Gastrocnemius medialis (tissue), 4 donors: ENCODE measurements around the gene TMEM59L. TPM values are rescaled to one million over a fixed set of nuclear protein-coding genes. Genes with fewer than 3 reads are reported as not detected.
A peak's percentile ranks its signal among the peaks of the same experiment; 100 is the strongest.

Experiments used
- ATAC-seq, 2 donors: fragments of 150-250 bp; one replicate each; pipeline ENCODE4 v1.9.1; 2016
- DNase-seq, 2 donors: peaks; one replicate each; pipeline ENCODE4 v3.0.0-alpha.2; 2019
- H3K27ac ChIP-seq, 4 donors: fragments of 200-600 bp; sonication (generic); 1 replicate in 1 of 4; 2 replicates in 3 of 4; pipeline ENCODE4 v1.5.1; 2016 to 2018; ENCODE audit warnings: mild to moderate bottlenecking in 2 of 4, moderate library complexity in 1 of 4
- H3K27me3 ChIP-seq, 3 donors: fragments of 200-600 bp; sonication (generic) in 2 of 3; 1 replicate in 1 of 3; 2 replicates in 2 of 3; pipeline versions ENCODE4 v1.5.1 to v1.6.0; 2016 to 2019; ENCODE audit warnings: mild to moderate bottlenecking in 1 of 3, moderate library complexity in 1 of 3
- H3K36me3 ChIP-seq, 2 donors: fragments of 200-600 bp; sonication (generic) in 1 of 2; one replicate each; pipeline ENCODE4 v1.5.1; 2017 to 2018
- H3K4me1 ChIP-seq, 2 donors: fragments of 200-600 bp; sonication (generic) in 1 of 2; one replicate each; pipeline ENCODE4 v1.5.1; 2016 to 2017; ENCODE audit warnings: mild to moderate bottlenecking in 2 of 2
- H3K4me3 ChIP-seq, 4 donors: fragments of 200-600 bp; sonication (generic) in 3 of 4; 1 replicate in 1 of 4; 2 replicates in 3 of 4; pipeline ENCODE4 v1.5.1; 2016 to 2019; ENCODE audit warnings: mild to moderate bottlenecking in 2 of 4
- H3K9me3 ChIP-seq, 3 donors: fragments of 200-600 bp; sonication (generic) in 2 of 3; 1 replicate in 1 of 3; 2 replicates in 2 of 3; pipeline ENCODE4 v1.5.1; 2016 to 2019
- POLR2A ChIP-seq, 2 donors: fragments of 450-650 bp; IDR thresholded peaks; one replicate each; pipeline ENCODE4 v1.6.1; 2017; ENCODE audit warnings: antibody characterized with exemption in 2 of 2, mild to moderate bottlenecking in 2 of 2, moderate library complexity in 2 of 2
- in situ Hi-C, 4 donors: fragments of 200-750 bp; cut with MboI; loops; one replicate each; pipeline versions ENCODE4 v1.15.0 to v1.8.0; 2017; ENCODE audit warnings: low sequenced_read_pairs in 4 of 4
- intact Hi-C: fragments of 100-400 bp; cut with DNase I; formaldehyde crosslinking; loops from one replicate; pipeline ENCODE4 v1.15.1; 2023; ENCODE audit warnings: low total_unique reads
- total RNA-seq, 4 donors: library from RNA; depleted of rRNA; stranded (reverse); fragments of >200 nt; gene quantifications; one replicate each; pipeline versions ENCODE4 v1.1.0 to v1.2.3, GENCODE V29; 2016
- TF ChIP-seq, protein P1 (sequence below), 5 experiments: fragments of 450-650 bp in 3 of 5; fragments of 200-600 bp in 2 of 5; sonication (generic) in 2 of 5; IDR thresholded peaks in 4 of 5; conservative IDR thresholded peaks in 1 of 5; 1 replicate in 4 of 5; 2 replicates in 1 of 5; pipeline ENCODE4 v1.5.1; 2016 to 2019; ENCODE audit warnings: antibody characterized with exemption in 5 of 5, mild to moderate bottlenecking in 3 of 5, moderate library complexity in 3 of 5

Gene TMEM59L
- total RNA-seq, 4 donors from 2014 or later: 0.20 to 2.1 (median 0.36) TPM; not detected in 1

DNA sequence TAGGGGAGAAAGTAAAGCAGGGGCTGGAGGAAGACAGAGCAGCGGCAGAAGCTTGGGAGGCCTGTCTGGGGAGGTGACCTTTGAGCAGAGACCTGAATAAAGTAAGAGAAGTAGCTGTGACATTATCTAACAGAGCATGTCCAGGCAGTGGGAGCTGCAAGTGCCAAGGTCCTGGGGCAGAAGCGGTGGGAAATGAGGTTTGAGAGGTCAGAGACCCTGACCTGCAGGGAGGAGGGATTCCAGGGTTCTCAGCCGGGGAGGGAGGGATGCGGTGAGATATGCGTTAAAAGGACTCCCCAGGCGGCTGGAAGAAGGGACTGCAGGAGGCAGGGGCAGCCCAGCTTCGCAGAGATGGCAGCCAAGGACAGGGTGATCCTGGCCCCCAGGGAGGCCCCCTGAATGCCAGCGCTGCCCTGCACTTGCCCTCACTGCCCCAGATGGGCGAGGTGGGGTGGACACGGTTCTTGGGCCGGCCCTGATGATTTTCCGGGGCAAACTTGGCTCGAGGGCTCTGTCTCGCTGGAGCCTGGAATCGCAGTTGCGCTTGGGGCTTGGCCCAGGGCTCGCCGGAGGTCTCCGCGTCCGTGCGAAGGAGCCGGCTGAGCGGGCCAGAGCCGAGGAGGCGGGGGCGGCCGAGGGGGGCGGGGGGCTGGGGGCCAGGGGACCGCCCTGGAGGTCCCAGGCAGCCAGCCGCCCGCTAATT lies 9.3 kb upstream of the TMEM59L start:
- H3K27me3 ChIP-seq: peaks cover 34 to 37% (median 35%) of the 10 kb centered on the region in 3 donors
- no peak for DNase-seq

DNA sequence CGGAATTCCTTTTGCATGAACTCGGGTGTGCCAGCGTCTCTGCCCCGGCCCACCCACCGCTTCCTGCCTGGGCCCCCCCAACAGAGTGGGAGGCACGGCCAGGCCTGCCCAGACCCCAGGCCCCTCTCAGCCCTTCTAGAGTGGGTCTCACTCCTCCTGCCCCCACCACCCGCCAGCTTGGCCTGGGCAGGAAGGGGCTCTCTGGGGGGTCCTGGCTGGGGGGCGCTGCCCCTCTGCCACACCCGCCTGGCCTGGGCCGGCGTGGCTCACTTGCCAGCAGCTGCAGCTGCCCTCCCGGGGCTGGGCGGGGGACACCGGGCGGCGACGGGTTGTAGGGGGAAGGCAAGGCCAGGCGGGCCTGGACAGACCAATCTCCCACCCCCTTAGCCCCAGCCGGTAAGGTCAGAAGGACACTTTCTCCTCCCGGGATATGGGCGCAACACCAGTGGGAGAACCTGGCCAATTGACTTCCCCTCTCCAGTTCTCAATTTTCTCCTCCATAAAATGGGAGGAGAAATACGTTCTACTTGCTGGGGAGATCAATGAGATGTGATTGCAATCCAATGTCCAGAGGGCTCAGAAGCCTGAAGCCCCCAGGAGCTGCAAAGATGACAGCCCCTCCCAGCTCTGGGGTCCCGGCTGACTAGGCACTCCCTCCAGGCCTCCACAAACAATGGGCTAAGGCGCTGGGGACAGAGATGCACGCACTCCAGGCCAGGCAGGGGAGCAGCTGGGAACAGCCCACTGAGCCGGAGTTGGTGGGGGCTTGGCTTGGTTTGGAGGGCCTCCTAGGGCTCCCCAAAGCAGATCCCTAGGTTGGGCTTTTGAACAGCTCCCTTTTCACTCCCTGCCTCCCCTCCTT lies 8.5 kb upstream of the TMEM59L start:
- Histone ChIP-seq H3K36me3 (no peaks in the 10 kb centered on the region), H3K4me3 (peak overlapping the region in 3 of 4 donors; percentile 5 to 35 (median 6)), H3K27ac (peak overlapping the region in 3 of 4 donors; percentile 5 to 44 (median 38)), H3K27me3 (peaks cover 42 to 45% (median 43%) of the 10 kb centered on the region in 3 donors), H3K4me1 (peaks cover 5 to 20% of the 10 kb centered on the region in 2 donors), H3K9me3 (no peaks in the 10 kb centered on the region)
- DNase-seq (no peak), ATAC-seq (no peak)
- in situ Hi-C loops: no loop called here
- intact Hi-C loops: no loop called here
- TF ChIP-seq POLR2A (IDR thresholded peaks at IDR 0.05): no peak
- TF ChIP-seq, protein P1, sequence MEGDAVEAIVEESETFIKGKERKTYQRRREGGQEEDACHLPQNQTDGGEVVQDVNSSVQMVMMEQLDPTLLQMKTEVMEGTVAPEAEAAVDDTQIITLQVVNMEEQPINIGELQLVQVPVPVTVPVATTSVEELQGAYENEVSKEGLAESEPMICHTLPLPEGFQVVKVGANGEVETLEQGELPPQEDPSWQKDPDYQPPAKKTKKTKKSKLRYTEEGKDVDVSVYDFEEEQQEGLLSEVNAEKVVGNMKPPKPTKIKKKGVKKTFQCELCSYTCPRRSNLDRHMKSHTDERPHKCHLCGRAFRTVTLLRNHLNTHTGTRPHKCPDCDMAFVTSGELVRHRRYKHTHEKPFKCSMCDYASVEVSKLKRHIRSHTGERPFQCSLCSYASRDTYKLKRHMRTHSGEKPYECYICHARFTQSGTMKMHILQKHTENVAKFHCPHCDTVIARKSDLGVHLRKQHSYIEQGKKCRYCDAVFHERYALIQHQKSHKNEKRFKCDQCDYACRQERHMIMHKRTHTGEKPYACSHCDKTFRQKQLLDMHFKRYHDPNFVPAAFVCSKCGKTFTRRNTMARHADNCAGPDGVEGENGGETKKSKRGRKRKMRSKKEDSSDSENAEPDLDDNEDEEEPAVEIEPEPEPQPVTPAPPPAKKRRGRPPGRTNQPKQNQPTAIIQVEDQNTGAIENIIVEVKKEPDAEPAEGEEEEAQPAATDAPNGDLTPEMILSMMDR (IDR thresholded peaks at IDR 0.05 in 4 of 5, conservative IDR thresholded peaks at IDR 0.05 in 1 of 5): no peak

More for the DNA sequence above, 9.3 kb upstream of the TMEM59L start:
- TF ChIP-seq, protein P1 (IDR thresholded peaks at IDR 0.05 in 4 of 5, conservative IDR thresholded peaks at IDR 0.05 in 1 of 5): peak in 1 of 5 experiments; percentile 28
- TF ChIP-seq POLR2A (IDR thresholded peaks at IDR 0.05): no peak
- Histone ChIP-seq H3K4me1 (peaks cover 5 to 20% of the 10 kb centered on the region in 2 donors), H3K9me3 (no peaks in the 10 kb centered on the region), H3K4me3 (peak overlapping the region in 3 of 4 donors; percentile 5 to 6 (median 5)), H3K27ac (peak overlapping the region in 2 of 4 donors; percentile 5 to 44), H3K36me3 (no peaks in the 10 kb centered on the region)
- intact Hi-C loops: no loop called here
- in situ Hi-C loops: no loop called here
- ATAC-seq: peak in 1 of 2 donors; percentile 20

GRCh38 chr19:18604820-18605159 lies 7.9 kb upstream of the TMEM59L start:
- Histone ChIP-seq H3K4me1 (peaks cover 5 to 20% of the 10 kb centered on the region in 2 donors), H3K27ac (peak overlapping the region in 2 of 4 donors; percentile 29 to 38), H3K4me3 (peak overlapping the region in 2 of 4 donors; percentile 13 to 35), H3K27me3 (peaks cover 48 to 51% (median 49%) of the 10 kb centered on the region in 3 donors), H3K9me3 (no peaks in the 10 kb centered on the region), H3K36me3 (no peaks in the 10 kb centered on the region)
- in situ Hi-C loops (no loop called here), intact Hi-C loops (no loop called here)
- no peak for ATAC-seq
- no peak for DNase-seq
- no peak for TF ChIP-seq POLR2A (IDR thresholded peaks at IDR 0.05)
- TF ChIP-seq, protein P1 (IDR thresholded peaks at IDR 0.05 in 4 of 5, conservative IDR thresholded peaks at IDR 0.05 in 1 of 5): no peak

- TF ChIP-seq, protein P1 (IDR thresholded peaks at IDR 0.05 in 4 of 5, conservative IDR thresholded peaks at IDR 0.05 in 1 of 5): no peak
- TF ChIP-seq POLR2A (IDR thresholded peaks at IDR 0.05): no peak
- H3K27ac ChIP-seq: peak overlapping the region in 2 of 4 donors; percentile 31 to 38
- ATAC-seq (no peak), DNase-seq (no peak)
- H3K27me3 ChIP-seq: peaks cover 51 to 55% (median 53%) of the 10 kb centered on the region in 3 donors
- H3K9me3 ChIP-seq: no peaks in the 10 kb centered on the region
- in situ Hi-C loops (no loop called here), intact Hi-C loops (no loop called here)
- H3K4me1 ChIP-seq: peaks cover 5 to 20% of the 10 kb centered on the region in 2 donors
- H3K36me3 ChIP-seq: no peaks in the 10 kb centered on the region
- peak overlapping the region in 2 of 4 donors; percentile 13 to 35 for H3K4me3 ChIP-seq
These were observed 7.5 kb upstream of the TMEM59L start for GRCh38 chr19:18605196-18605545.
